PFSK-1 (cell line): ENCODE data around the gene SEC14L1.

ENCODE experiments used
- FOXP2 ChIP-seq: optimal IDR thresholded peaks from 2 replicates; pipeline ENCODE3; 2011; ENCODE audit warnings: borderline replicate concordance, control low read depth, inconsistent platforms; ENCODE audit not compliant: insufficient read depth; ENCODE audit errors: extremely low read length, extremely low read depth
- POLR2AphosphoS5 ChIP-seq: IDR thresholded peaks from 2 replicates; pipeline ENCODE4 v1.6.1; 2012; ENCODE audit warnings: low read depth, mild to moderate bottlenecking, control low read depth, low read length, moderate library complexity
- REST ChIP-seq, 2 experiments: IDR thresholded peaks; 2 replicates each; pipeline versions ENCODE4 v1.6.1 to v1.8.0; 2011 to 2012; ENCODE audit warnings: low read depth in 2 of 2, low read length in 2 of 2, control low read depth in 1 of 2, inconsistent platforms in 1 of 2, mild to moderate bottlenecking in 1 of 2, moderate library complexity in 1 of 2; ENCODE audit not compliant: insufficient read depth in 1 of 2
- SIN3A ChIP-seq: IDR thresholded peaks from 2 replicates; pipeline ENCODE4 v1.6.1; 2012; ENCODE audit warnings: mild to moderate bottlenecking, low read length, moderate library complexity, borderline replicate concordance; ENCODE audit not compliant: insufficient read depth
- TAF1 ChIP-seq: IDR thresholded peaks from 2 replicates; pipeline ENCODE4 v1.6.1; 2012; ENCODE audit warnings: low read length, control low read depth, borderline replicate concordance; ENCODE audit not compliant: insufficient read depth

The SEC14L1 gene

GRCh38 chr17:77248216-77249114 is 107.7 kb downstream of the SEC14L1 start:
- TF ChIP-seq REST (IDR thresholded peaks at IDR 0.05; ENCODE audit: insufficient read depth in 1 of 2, low read depth in 2 of 2, low read length in 2 of 2) (no peak), POLR2AphosphoS5 (no peak), FOXP2 (no peak), SIN3A (no peak), TAF1 (no peak)

DNA sequence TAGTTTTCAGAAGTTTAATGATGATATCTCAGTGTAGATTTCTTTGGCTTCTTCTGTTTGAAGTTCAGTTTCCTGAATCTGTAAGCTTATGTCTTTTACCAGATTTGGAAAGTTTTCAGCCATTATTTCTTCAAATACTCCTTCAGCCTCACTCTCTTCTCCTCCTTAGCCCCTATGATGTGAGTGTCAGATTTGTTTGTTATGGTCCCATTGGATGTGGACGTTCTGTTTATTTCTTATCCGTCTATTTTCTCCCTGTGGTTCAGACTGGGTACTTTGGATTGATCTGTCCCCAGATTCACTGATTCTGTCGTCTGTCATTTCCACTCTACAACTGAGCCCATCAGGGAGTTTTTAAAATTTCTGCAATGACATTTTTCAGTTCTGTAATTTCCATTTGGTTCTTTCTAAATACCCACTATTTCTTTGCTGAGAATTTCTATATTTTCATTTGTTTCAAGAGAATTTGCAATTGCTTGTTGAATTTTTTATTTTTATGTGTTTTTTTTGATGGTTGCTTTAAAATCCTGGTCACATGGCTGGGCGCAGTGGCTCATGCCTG is 110.9 kb downstream of the SEC14L1 start:
- no peak for TF ChIP-seq REST (IDR thresholded peaks at IDR 0.05; ENCODE audit: insufficient read depth in 1 of 2, low read depth in 2 of 2, low read length in 2 of 2)
- TF ChIP-seq FOXP2 = no peak
- TF ChIP-seq POLR2AphosphoS5 = no peak
- TF ChIP-seq SIN3A = no peak
- TF ChIP-seq TAF1 = no peak

GRCh38 chr17:77253611-77254051 is 112.9 kb downstream of the SEC14L1 start:
- TF ChIP-seq POLR2AphosphoS5 = no peak
- TF ChIP-seq REST (IDR thresholded peaks at IDR 0.05; ENCODE audit: insufficient read depth in 1 of 2, low read depth in 2 of 2, low read length in 2 of 2) = no peak
- no peak for TF ChIP-seq FOXP2

GRCh38 chr17:77254951-77255825 is 114.4 kb downstream of the SEC14L1 start:
- TF ChIP-seq SIN3A (no peak), TAF1 (no peak), FOXP2 (no peak), POLR2AphosphoS5 (no peak), REST (IDR thresholded peaks at IDR 0.05; ENCODE audit: insufficient read depth in 1 of 2, low read depth in 2 of 2, low read length in 2 of 2) (no peak)
